ENCODE data around the gene B3GALT6.

DNA sequence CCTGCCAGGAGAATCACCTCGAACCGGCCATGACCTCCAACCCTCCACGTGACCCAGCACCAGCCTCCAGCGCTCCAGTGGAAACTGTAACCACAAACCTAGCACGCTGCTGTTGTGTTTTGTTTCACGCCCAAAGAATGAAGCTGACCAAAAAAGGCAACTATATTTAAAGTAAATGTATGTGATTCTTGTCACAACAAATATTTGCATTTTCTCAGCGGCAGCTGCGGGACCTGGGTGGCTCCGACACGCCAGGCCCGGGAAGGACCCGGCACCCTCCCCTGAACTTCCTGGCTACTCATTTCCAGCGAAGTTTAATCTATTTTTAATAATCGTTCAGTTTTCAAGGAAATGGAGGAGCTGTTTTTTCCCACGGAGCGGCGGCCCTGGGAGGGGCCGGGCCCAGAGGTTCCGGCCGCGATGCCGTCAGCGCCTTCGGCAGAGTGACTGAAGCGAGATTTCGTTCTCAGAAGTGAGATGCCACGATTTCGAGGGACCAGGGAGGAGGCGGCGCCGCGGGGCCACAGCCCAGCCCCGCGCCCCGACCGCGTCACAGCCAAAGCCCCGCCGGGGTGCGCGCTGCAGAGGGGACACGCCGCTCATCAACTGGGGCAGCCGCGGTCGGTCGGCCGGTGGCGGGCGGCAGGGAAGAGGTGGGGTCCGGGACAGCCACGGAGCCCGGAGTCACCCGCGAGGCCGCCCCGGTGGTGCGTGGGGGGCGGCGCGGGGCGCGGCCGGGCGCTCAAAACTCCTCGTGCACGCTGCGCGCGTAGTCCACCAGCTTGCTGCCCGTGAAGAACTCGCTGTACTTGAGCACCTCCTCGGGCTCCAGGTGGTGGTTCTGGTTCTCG is 15.0 kb upstream of the B3GALT6 start:
- TF ChIP-seq, protein P1, sequence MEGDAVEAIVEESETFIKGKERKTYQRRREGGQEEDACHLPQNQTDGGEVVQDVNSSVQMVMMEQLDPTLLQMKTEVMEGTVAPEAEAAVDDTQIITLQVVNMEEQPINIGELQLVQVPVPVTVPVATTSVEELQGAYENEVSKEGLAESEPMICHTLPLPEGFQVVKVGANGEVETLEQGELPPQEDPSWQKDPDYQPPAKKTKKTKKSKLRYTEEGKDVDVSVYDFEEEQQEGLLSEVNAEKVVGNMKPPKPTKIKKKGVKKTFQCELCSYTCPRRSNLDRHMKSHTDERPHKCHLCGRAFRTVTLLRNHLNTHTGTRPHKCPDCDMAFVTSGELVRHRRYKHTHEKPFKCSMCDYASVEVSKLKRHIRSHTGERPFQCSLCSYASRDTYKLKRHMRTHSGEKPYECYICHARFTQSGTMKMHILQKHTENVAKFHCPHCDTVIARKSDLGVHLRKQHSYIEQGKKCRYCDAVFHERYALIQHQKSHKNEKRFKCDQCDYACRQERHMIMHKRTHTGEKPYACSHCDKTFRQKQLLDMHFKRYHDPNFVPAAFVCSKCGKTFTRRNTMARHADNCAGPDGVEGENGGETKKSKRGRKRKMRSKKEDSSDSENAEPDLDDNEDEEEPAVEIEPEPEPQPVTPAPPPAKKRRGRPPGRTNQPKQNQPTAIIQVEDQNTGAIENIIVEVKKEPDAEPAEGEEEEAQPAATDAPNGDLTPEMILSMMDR (IDR thresholded peaks at IDR 0.05) = no peak
- no peak for TF ChIP-seq ZFX (IDR thresholded peaks at IDR 0.05; ENCODE audit: borderline replicate concordance)

All from 22Rv1 (cell line).